ENCODE measurements around the gene RAP1GDS1. TPM values are rescaled to one million over a fixed set of nuclear protein-coding genes. Genes with fewer than 3 reads are reported as not detected.

Gene RAP1GDS1
- total and polyA plus RNA-seq, 2 of the 13 experiments (the other 11 are each of a cell fraction or from before 2014, with no cell fraction given), result 19.3 to 42.5 TPM

DNA sequence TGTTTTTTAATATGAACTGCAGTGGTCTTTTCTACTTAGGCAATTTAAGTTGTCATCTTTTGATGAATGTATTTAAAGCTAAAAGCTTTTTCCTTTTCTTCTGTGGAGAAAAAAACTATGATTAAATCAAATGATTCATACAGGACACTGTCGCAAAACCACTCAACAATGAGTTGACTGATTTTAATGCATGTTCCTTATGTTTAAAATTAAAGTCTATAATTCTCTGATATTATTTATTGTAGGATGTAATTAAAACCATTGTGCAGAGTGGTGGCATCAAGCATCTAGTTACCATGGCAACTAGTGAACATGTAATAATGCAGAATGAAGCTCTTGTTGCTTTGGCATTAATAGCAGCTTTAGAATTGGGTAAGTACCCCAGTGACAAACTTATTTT, 172.5 kb downstream of the RAP1GDS1 start (continued):
- TF ChIP-seq, protein P1, sequence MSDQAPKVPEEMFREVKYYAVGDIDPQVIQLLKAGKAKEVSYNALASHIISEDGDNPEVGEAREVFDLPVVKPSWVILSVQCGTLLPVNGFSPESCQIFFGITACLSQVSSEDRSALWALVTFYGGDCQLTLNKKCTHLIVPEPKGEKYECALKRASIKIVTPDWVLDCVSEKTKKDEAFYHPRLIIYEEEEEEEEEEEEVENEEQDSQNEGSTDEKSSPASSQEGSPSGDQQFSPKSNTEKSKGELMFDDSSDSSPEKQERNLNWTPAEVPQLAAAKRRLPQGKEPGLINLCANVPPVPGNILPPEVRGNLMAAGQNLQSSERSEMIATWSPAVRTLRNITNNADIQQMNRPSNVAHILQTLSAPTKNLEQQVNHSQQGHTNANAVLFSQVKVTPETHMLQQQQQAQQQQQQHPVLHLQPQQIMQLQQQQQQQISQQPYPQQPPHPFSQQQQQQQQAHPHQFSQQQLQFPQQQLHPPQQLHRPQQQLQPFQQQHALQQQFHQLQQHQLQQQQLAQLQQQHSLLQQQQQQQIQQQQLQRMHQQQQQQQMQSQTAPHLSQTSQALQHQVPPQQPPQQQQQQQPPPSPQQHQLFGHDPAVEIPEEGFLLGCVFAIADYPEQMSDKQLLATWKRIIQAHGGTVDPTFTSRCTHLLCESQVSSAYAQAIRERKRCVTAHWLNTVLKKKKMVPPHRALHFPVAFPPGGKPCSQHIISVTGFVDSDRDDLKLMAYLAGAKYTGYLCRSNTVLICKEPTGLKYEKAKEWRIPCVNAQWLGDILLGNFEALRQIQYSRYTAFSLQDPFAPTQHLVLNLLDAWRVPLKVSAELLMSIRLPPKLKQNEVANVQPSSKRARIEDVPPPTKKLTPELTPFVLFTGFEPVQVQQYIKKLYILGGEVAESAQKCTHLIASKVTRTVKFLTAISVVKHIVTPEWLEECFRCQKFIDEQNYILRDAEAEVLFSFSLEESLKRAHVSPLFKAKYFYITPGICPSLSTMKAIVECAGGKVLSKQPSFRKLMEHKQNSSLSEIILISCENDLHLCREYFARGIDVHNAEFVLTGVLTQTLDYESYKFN (CRISPR knock-in tag; conservative IDR thresholded peaks at IDR 0.05), result no peak
- no peak for TF ChIP-seq SNAPC2 (CRISPR knock-in tag; IDR thresholded peaks at IDR 0.05)
- no peak for TF ChIP-seq ZNF781 (CRISPR knock-in tag; IDR thresholded peaks at IDR 0.05; ENCODE audit: borderline replicate concordance, not compliant biosample characterization)
- TF ChIP-seq CBX1 (IDR thresholded peaks at IDR 0.05; ENCODE audit: low read depth), result no peak
- TF ChIP-seq ZNF335 (CRISPR knock-in tag; IDR thresholded peaks at IDR 0.05), result no peak
- TF ChIP-seq, protein P2, sequence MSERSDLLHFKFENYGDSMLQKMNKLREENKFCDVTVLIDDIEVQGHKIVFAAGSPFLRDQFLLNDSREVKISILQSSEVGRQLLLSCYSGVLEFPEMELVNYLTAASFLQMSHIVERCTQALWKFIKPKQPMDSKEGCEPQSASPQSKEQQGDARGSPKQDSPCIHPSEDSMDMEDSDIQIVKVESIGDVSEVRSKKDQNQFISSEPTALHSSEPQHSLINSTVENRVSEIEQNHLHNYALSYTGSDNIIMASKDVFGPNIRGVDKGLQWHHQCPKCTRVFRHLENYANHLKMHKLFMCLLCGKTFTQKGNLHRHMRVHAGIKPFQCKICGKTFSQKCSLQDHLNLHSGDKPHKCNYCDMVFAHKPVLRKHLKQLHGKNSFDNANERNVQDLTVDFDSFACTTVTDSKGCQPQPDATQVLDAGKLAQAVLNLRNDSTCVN (CRISPR knock-in tag; IDR thresholded peaks at IDR 0.05; ENCODE audit: borderline replicate concordance), result no peak
- no peak for TF ChIP-seq ZNF629 (CRISPR knock-in tag; conservative IDR thresholded peaks at IDR 0.05)

DNA sequence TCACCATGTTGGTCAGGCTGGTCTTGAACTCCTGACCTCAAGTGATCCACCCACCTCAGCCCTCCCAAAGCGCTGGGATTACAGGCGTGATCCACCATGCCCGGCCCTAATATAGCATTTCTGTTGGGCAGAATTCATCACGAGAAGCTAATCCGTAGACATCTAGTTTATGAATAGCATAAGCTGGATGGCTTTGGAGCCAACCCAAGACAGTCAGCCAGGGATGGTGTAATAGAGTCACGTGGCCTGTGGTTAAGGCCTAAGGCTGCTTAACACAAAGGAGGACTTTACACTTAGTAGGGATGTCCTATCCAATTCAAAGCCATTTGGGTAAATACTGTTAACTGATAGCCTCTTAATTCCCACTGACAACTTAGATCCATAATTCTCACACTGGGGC, 173.6 kb downstream of the RAP1GDS1 start:
- Histone ChIP-seq H3K79me2 (ENCODE audit: insufficient read depth, low read length) (no peaks in the 10 kb centered on the region), H3K27ac (ENCODE audit: extremely low read length, insufficient read depth, low read length) (no peak overlapping the region), H3K36me3 (replicated peaks in 1 of 2; ENCODE audit: control insufficient read depth in 1 of 2, insufficient read depth in 2 of 2, low read length in 2 of 2) (peaks cover 0 to 12% of the 10 kb centered on the region in 2 experiments; a peak in 2 of 5 replicates), H3K9me3 (ENCODE audit: low read length) (no peaks in the 10 kb centered on the region), H3K9ac (ENCODE audit: insufficient read depth, low read depth, low read length) (no peak overlapping the region), H3K4me3 (replicated peaks in 1 of 3; ENCODE audit: insufficient read depth in 1 of 3, low read depth in 2 of 3, low read length in 3 of 3) (no peak overlapping the region), H3K27me3 (ENCODE audit: control insufficient read depth in 1 of 2, insufficient read depth in 2 of 2, low read length in 2 of 2) (no peaks in the 10 kb centered on the region), H3K4me2 (ENCODE audit: low read depth, low read length) (no peak overlapping the region), H4K20me1 (ENCODE audit: insufficient read depth, low read length) (no peaks in the 10 kb centered on the region), H3K4me1 (ENCODE audit: insufficient read depth, low read length) (no peaks in the 10 kb centered on the region), H2AFZ (ENCODE audit: low read length) (no peak overlapping the region)
- TF ChIP-seq ZNF552 (CRISPR knock-in tag; IDR thresholded peaks at IDR 0.05; ENCODE audit: borderline replicate concordance) (no peak), HNRNPL (IDR thresholded peaks at IDR 0.05; ENCODE audit: low read depth, low read length) (no peak), ZNF256 (CRISPR knock-in tag; conservative IDR thresholded peaks at IDR 0.05) (no peak), ZNF615 (CRISPR knock-in tag; IDR thresholded peaks at IDR 0.05; ENCODE audit: borderline replicate concordance) (no peak), ZFP37 (CRISPR knock-in tag; IDR thresholded peaks at IDR 0.05; ENCODE audit: borderline replicate concordance) (no peak), ZFP36 (IDR thresholded peaks at IDR 0.05; ENCODE audit: borderline replicate concordance, low read depth, low read length, partially characterized antibody) (no peak), ZNF672 (CRISPR knock-in tag; IDR thresholded peaks at IDR 0.05) (no peak), MAFF (IDR thresholded peaks at IDR 0.05; ENCODE audit: low read depth, low read length) (no peak), TGIF2 (CRISPR knock-in tag; IDR thresholded peaks at IDR 0.05) (no peak), ZNF7 (CRISPR knock-in tag; IDR thresholded peaks at IDR 0.05) (no peak)
- FAIRE-seq (no peak), DNase-seq (ENCODE audit: low spot score) (no peak), ATAC-seq (no peak)
- intact Hi-C loops (cut with micrococcal nuclease; ENCODE audit: unreplicated experiment), result no loop called here
- in situ Hi-C loops (cut with HindIII; ENCODE audit: extremely low pct_ligation_motif_present, low pct_unique_long_range_greater_than_20kb), result no loop called here
- BruUV-seq (replicated peaks), result no TSS peak
- WGBS (ENCODE audit: low lambda C conversion rate), result 100% methylated on average over 3 of the region's 6 CpGs
- POLR2A ChIA-PET, result no interaction called here
- CTCF ChIA-PET (ENCODE audit: low intra/inter-chr PET ratio, low total read pairs), result no interaction called here

All from HepG2 (cell line).